H1 (cell line): ENCODE measurements around the gene LHFPL6.

Source experiments
- CTBP2 ChIP-seq: IDR thresholded peaks from 2 replicates; pipeline ENCODE4 v1.7.0; 2011; ENCODE audit warnings: borderline replicate concordance, mild to moderate bottlenecking, moderate library complexity, mixed read lengths, low read length; ENCODE audit not compliant: insufficient read depth, insufficient read length
- CTCF ChIP-seq, 3 experiments: IDR thresholded peaks; 1 replicate in 2 of 3; 2 replicates in 1 of 3; pipeline versions ENCODE4 v1.5.1 to v1.6.1; 2011; ENCODE audit warnings: low read length in 3 of 3, mild to moderate bottlenecking in 3 of 3, inconsistent platforms in 2 of 3, low read depth in 1 of 3, moderate library complexity in 1 of 3; ENCODE audit not compliant: insufficient read depth in 1 of 3; ENCODE audit errors: control extremely low read depth in 1 of 3
- EP300 ChIP-seq, 2 experiments: IDR thresholded peaks; 1 replicate in 1 of 2; 2 replicates in 1 of 2; pipeline ENCODE4 v1.6.1; 2011 to 2012; ENCODE audit warnings: low read depth in 2 of 2, low read length in 2 of 2, mild to moderate bottlenecking in 2 of 2, borderline replicate concordance in 1 of 2, inconsistent platforms in 1 of 2, moderate library complexity in 1 of 2
- HDAC2 ChIP-seq, 2 experiments: fragments of 300-600 bp in 1 of 2; sonication (generic) in 1 of 2; IDR thresholded peaks; 2 replicates each; pipeline ENCODE4 v1.6.1; 2011 to 2012; ENCODE audit warnings: low read depth in 2 of 2, low read length in 2 of 2, mild to moderate bottlenecking in 2 of 2, moderate library complexity in 2 of 2, borderline replicate concordance in 1 of 2, inconsistent platforms in 1 of 2
- HDAC6 ChIP-seq: IDR thresholded peaks from one replicate; pipeline ENCODE4 v1.7.1; 2012; ENCODE audit warnings: low read depth, mild to moderate bottlenecking, inconsistent platforms, low read length, moderate library complexity
- KDM5A ChIP-seq: fragments of 200-600 bp; IDR thresholded peaks from 2 replicates; pipeline ENCODE4 v1.7.1; 2012; ENCODE audit warnings: mild to moderate bottlenecking, low read length, inconsistent platforms, mixed read lengths
- POLR2A ChIP-seq, 2 experiments: IDR thresholded peaks; 1 replicate in 1 of 2; 2 replicates in 1 of 2; pipeline ENCODE4 v1.6.1; 2011; ENCODE audit warnings: low read depth in 2 of 2, low read length in 2 of 2, mild to moderate bottlenecking in 2 of 2; ENCODE audit errors: control extremely low read depth in 1 of 2
- POLR2AphosphoS5 ChIP-seq: IDR thresholded peaks from 2 replicates; pipeline ENCODE4 v1.6.1; 2011; ENCODE audit warnings: low read depth, low read length
- RFX5 ChIP-seq: IDR thresholded peaks from 2 replicates; pipeline ENCODE4 v1.6.1; 2011; ENCODE audit warnings: low read depth, low read length, improper control_type of control experiment, borderline replicate concordance
- TAF7 ChIP-seq: optimal IDR thresholded peaks from 2 replicates; pipeline ENCODE3; 2011; ENCODE audit warnings: low read depth, mild to moderate bottlenecking, inconsistent platforms, low read length, moderate library complexity, borderline replicate concordance
- ZNF274 ChIP-seq: IDR thresholded peaks from 2 replicates; pipeline ENCODE4 v1.7.0; 2012; ENCODE audit warnings: low read length, borderline replicate concordance; ENCODE audit errors: extremely low read depth

GRCh38 chr13:39417643-39418042 lies 185.3 kb downstream of the LHFPL6 start:
- TF ChIP-seq KDM5A (no peak), CTCF (IDR thresholded peaks at IDR 0.05; ENCODE audit: control extremely low read depth in 1 of 3, insufficient read depth in 1 of 3, low read depth in 1 of 3, low read length in 3 of 3) (no peak), POLR2AphosphoS5 (no peak), CTBP2 (no peak), HDAC6 (no peak), HDAC2 (IDR thresholded peaks at IDR 0.05; ENCODE audit: borderline replicate concordance in 1 of 2, low read depth in 2 of 2, low read length in 2 of 2) (no peak), RFX5 (no peak), ZNF274 (no peak), TAF7 (no peak), EP300 (IDR thresholded peaks at IDR 0.05; ENCODE audit: borderline replicate concordance in 1 of 2, low read depth in 2 of 2, low read length in 2 of 2) (no peak), POLR2A (IDR thresholded peaks at IDR 0.05; ENCODE audit: control extremely low read depth in 1 of 2, low read depth in 2 of 2, low read length in 2 of 2) (no peak)
